Upper lobe of left lung (tissue), 6 donors: ENCODE data around the gene SPOCK3. TPM values are rescaled to one million over a fixed set of nuclear protein-coding genes. Genes with fewer than 3 reads are reported as not detected.

ENCODE experiments used
- ATAC-seq, 2 donors: fragments of 200-7000 bp; cut with Tn5 transposase; one replicate each; pipeline ENCODE4 v1.9.1; 2022; ENCODE audit warnings: mild to moderate bottlenecking in 2 of 2, moderate library complexity in 2 of 2; ENCODE audit not compliant: low FRiP score in 2 of 2
- DNase-seq, 2 donors: peaks; one replicate each; pipeline ENCODE4 v3.0.0-alpha.2; 2019 to 2020
- H3K27ac ChIP-seq, 4 donors: fragments of 200-600 bp; sonication (generic); one replicate each; pipeline ENCODE4 v1.5.1; 2016 to 2019
- H3K27me3 ChIP-seq, 4 donors: fragments of 200-600 bp; sonication (generic); one replicate each; pipeline ENCODE4 v1.5.1; 2017 to 2019
- H3K36me3 ChIP-seq, 4 donors: fragments of 200-600 bp; sonication (generic); one replicate each; pipeline ENCODE4 v1.5.1; 2016 to 2019
- H3K4me1 ChIP-seq, 4 donors: fragments of 200-600 bp; sonication (generic); one replicate each; pipeline ENCODE4 v1.5.1; 2018 to 2019
- H3K4me3 ChIP-seq, 4 donors: fragments of 200-600 bp; sonication (generic); one replicate each; pipeline ENCODE4 v1.5.1; 2017 to 2019; ENCODE audit warnings: mild to moderate bottlenecking in 2 of 4, moderate library complexity in 1 of 4
- H3K9me3 ChIP-seq, 4 donors: fragments of 200-600 bp; sonication (generic); one replicate each; pipeline ENCODE4 v1.5.1; 2018 to 2019
- EP300 ChIP-seq, 4 donors: sonication (generic); formaldehyde crosslinking; IDR thresholded peaks; one replicate each; pipeline ENCODE4 v1.5.1; 2017; ENCODE audit warnings: antibody characterized with exemption in 4 of 4, control low read depth in 2 of 4
- POLR2A ChIP-seq, 4 donors: fragments of 450-650 bp; IDR thresholded peaks; one replicate each; pipeline ENCODE4 v1.5.1; 2016 to 2017; ENCODE audit warnings: antibody characterized with exemption in 4 of 4, mild to moderate bottlenecking in 2 of 4
- POLR2AphosphoS5 ChIP-seq, 2 donors: sonication (generic); formaldehyde crosslinking; IDR thresholded peaks; one replicate each; pipeline ENCODE4 v1.5.1; 2017; ENCODE audit warnings: antibody characterized with exemption in 2 of 2
- WGBS, 2 donors: methylation state at CpG; one replicate each; pipeline ENCODE4 v1.1.5; 2017 to 2018; 5-methylcytosine and 5-hydroxymethylcytosine counted together
- total RNA-seq, 6 donors: library from RNA; depleted of rRNA in 4 of 6; stranded (reverse); fragments of >200 nt in 4 of 6; gene quantifications; one replicate each; pipeline versions ENCODE4 v1.1.0 to v1.2.1, GENCODE V29; 2016 to 2021
- TF ChIP-seq, protein P1 (sequence below), 6 experiments: fragments of 450-650 bp in 4 of 6; fragments of 200-600 bp in 2 of 6; sonication (generic) in 2 of 6; IDR thresholded peaks; one replicate each; pipeline ENCODE4 v1.5.1; 2016 to 2019; ENCODE audit warnings: antibody characterized with exemption in 6 of 6
- donor health status: DM: no; HTN: no; CAD: no; lungs with moderate emphysema.
- donor health status: DM: no; HTN: yes; CAD: no; lungs with severe emphysema.

The SPOCK3 gene
- total RNA-seq, 6 donors from 2014 or later: 0.15 to 5.2 (median 0.22) TPM; not detected in 2

GRCh38 chr4:167105857-167106256 is 128.4 kb downstream of the SPOCK3 start:
- TF ChIP-seq EP300 (IDR thresholded peaks at IDR 0.05): no peak
- no peak for TF ChIP-seq POLR2A (IDR thresholded peaks at IDR 0.05)
- H3K27ac ChIP-seq: no peak overlapping the region

GRCh38 chr4:167102475-167102874 is 131.8 kb downstream of the SPOCK3 start:
- Histone ChIP-seq H3K27ac (no peak overlapping the region), H3K36me3 (no peaks in the 10 kb centered on the region), H3K9me3 (no peaks in the 10 kb centered on the region), H3K27me3 (no peaks in the 10 kb centered on the region), H3K4me1 (no peaks in the 10 kb centered on the region), H3K4me3 (no peak overlapping the region)
- 77 to 91% methylated on average over 5 of the region's 5 CpGs for WGBS, 2 donors
- ATAC-seq (no peak), DNase-seq (no peak)
- TF ChIP-seq POLR2AphosphoS5 (IDR thresholded peaks at IDR 0.05) (no peak), POLR2A (IDR thresholded peaks at IDR 0.05) (no peak), EP300 (IDR thresholded peaks at IDR 0.05) (no peak)
- TF ChIP-seq, protein P1, sequence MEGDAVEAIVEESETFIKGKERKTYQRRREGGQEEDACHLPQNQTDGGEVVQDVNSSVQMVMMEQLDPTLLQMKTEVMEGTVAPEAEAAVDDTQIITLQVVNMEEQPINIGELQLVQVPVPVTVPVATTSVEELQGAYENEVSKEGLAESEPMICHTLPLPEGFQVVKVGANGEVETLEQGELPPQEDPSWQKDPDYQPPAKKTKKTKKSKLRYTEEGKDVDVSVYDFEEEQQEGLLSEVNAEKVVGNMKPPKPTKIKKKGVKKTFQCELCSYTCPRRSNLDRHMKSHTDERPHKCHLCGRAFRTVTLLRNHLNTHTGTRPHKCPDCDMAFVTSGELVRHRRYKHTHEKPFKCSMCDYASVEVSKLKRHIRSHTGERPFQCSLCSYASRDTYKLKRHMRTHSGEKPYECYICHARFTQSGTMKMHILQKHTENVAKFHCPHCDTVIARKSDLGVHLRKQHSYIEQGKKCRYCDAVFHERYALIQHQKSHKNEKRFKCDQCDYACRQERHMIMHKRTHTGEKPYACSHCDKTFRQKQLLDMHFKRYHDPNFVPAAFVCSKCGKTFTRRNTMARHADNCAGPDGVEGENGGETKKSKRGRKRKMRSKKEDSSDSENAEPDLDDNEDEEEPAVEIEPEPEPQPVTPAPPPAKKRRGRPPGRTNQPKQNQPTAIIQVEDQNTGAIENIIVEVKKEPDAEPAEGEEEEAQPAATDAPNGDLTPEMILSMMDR (IDR thresholded peaks at IDR 0.05): no peak

More at GRCh38 chr4:167105857-167106256, 128.4 kb downstream of the SPOCK3 start:
- Histone ChIP-seq H3K4me1 (no peaks in the 10 kb centered on the region), H3K4me3 (no peak overlapping the region), H3K9me3 (no peaks in the 10 kb centered on the region), H3K36me3 (no peaks in the 10 kb centered on the region), H3K27me3 (no peaks in the 10 kb centered on the region)
- ATAC-seq: no peak
- no peak for DNase-seq

GRCh38 chr4:167101035-167101434 is 133.3 kb downstream of the SPOCK3 start:
- WGBS, 2 donors: 68 to 80% methylated on average over 2 of the region's 2 CpGs
- ATAC-seq: no peak

GRCh38 chr4:167100120-167100519 is 134.2 kb downstream of the SPOCK3 start:
- Histone ChIP-seq H3K27me3 (no peaks in the 10 kb centered on the region), H3K27ac (no peak overlapping the region), H3K36me3 (no peaks in the 10 kb centered on the region), H3K4me1 (no peaks in the 10 kb centered on the region), H3K4me3 (no peak overlapping the region), H3K9me3 (no peaks in the 10 kb centered on the region)
- WGBS, 2 donors: 35 to 46% methylated on average over 1 of the region's 1 CpG
- TF ChIP-seq POLR2A (IDR thresholded peaks at IDR 0.05) (no peak), EP300 (IDR thresholded peaks at IDR 0.05) (no peak), POLR2AphosphoS5 (IDR thresholded peaks at IDR 0.05) (no peak)
- TF ChIP-seq, protein P1 (IDR thresholded peaks at IDR 0.05): no peak
- no peak for ATAC-seq
- no peak for DNase-seq

More at GRCh38 chr4:167101035-167101434, 133.3 kb downstream of the SPOCK3 start:
- H3K27me3 ChIP-seq: no peaks in the 10 kb centered on the region
- no peak for TF ChIP-seq POLR2AphosphoS5 (IDR thresholded peaks at IDR 0.05)
- TF ChIP-seq, protein P1 (IDR thresholded peaks at IDR 0.05): no peak
- no peak for TF ChIP-seq EP300 (IDR thresholded peaks at IDR 0.05)
- no peak for TF ChIP-seq POLR2A (IDR thresholded peaks at IDR 0.05)
- no peaks in the 10 kb centered on the region for H3K36me3 ChIP-seq
- H3K27ac ChIP-seq: no peak overlapping the region
- no peaks in the 10 kb centered on the region for H3K4me1 ChIP-seq
- no peak overlapping the region for H3K4me3 ChIP-seq
- H3K9me3 ChIP-seq: no peaks in the 10 kb centered on the region
- DNase-seq: no peak

DNA sequence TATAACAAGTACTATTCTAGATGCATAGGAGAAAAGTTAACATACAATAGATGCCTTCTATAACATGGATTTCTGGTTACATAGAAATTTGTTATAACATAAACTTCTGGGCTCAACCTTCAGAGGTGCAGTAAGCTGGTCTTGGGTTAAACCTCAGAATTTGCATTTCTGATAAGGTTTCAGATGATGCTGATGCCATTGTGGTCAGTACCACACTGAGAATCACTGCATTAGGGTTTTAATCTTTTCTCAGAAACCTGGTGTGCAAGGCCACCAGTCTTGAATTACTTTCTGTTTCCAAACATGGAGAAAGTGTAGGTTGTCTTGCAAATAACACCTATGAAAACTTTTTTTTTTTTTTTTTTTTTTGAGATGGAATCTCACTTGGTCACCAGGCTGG is 146.2 kb downstream of the SPOCK3 start:
- no peaks in the 10 kb centered on the region for H3K9me3 ChIP-seq
- ATAC-seq (no peak), DNase-seq (no peak)
- no peak overlapping the region for H3K27ac ChIP-seq
- TF ChIP-seq POLR2AphosphoS5 (IDR thresholded peaks at IDR 0.05) (no peak), EP300 (IDR thresholded peaks at IDR 0.05) (no peak), POLR2A (IDR thresholded peaks at IDR 0.05) (no peak)
- TF ChIP-seq, protein P1 (IDR thresholded peaks at IDR 0.05): no peak
- no peak overlapping the region for H3K4me3 ChIP-seq
- H3K27me3 ChIP-seq: no peaks in the 10 kb centered on the region
- H3K36me3 ChIP-seq: no peaks in the 10 kb centered on the region
- H3K4me1 ChIP-seq: no peaks in the 10 kb centered on the region
